ENCODE measurements around the gene REEP5. TPM values are rescaled to one million over a fixed set of nuclear protein-coding genes. Genes with fewer than 3 reads are reported as not detected.
"Not testable (repeated sequence)": the region's sequence is repeated elsewhere in the genome, so short reads cannot be mapped to it uniquely, and the experiment has no call there.

The REEP5 gene
- total RNA-seq, 4 donors from 2014 or later, result 25.5 to 60.8 (median 36.1) TPM

GRCh38 chr5:112863549-112863948, 58.5 kb downstream of the REEP5 start:
- H3K27me3 ChIP-seq, result no peaks in the 10 kb centered on the region
- intact Hi-C loops (cut with DNase I), result no loop called here
- DNase-seq, result no peak
- no peak overlapping the region for H3K4me3 ChIP-seq
- H3K9me3 ChIP-seq, result no peaks in the 10 kb centered on the region
- H3K36me3 ChIP-seq, result peaks cover 0 to 54% (median 11%) of the 10 kb centered on the region in 3 donors
- TF ChIP-seq POLR2A (IDR thresholded peaks at IDR 0.05) (no peak), CTCF (IDR thresholded peaks at IDR 0.05) (no peak)
- WGBS, 2 donors, result 71 to 75% methylated on average over 4 of the region's 4 CpGs
- H3K27ac ChIP-seq, result no peak overlapping the region
- peaks cover 10 to 32% (median 17%) of the 10 kb centered on the region in 3 donors for H3K4me1 ChIP-seq

- no peak for TF ChIP-seq POLR2A (IDR thresholded peaks at IDR 0.05)
- TF ChIP-seq CTCF (IDR thresholded peaks at IDR 0.05), result no peak
- H3K36me3 ChIP-seq, result peaks cover 0 to 39% (median 9%) of the 10 kb centered on the region in 3 donors
- peaks cover 10 to 32% (median 17%) of the 10 kb centered on the region in 3 donors for H3K4me1 ChIP-seq
- intact Hi-C loops (cut with DNase I), result no loop called here
- peak overlapping the region; percentile 80 to 96 (median 88) for H3K4me3 ChIP-seq
- no peak for DNase-seq
- no peaks in the 10 kb centered on the region for H3K27me3 ChIP-seq
- no peaks in the 10 kb centered on the region for H3K9me3 ChIP-seq
- H3K27ac ChIP-seq, result peak overlapping the region in 2 of 4 donors; percentile 90 to 91
- WGBS, 2 donors, result 46 to 51% methylated on average over 9 of the region's 9 CpGs
Observed at GRCh38 chr5:112862085-112862484, 59.9 kb downstream of the REEP5 start.

- TF ChIP-seq POLR2A (IDR thresholded peaks at IDR 0.05) (no peak), CTCF (IDR thresholded peaks at IDR 0.05) (no peak)
- Histone ChIP-seq H3K27ac (peak overlapping the region; percentile 87 to 91 (median 90)), H3K4me1 (peaks cover 10 to 32% (median 17%) of the 10 kb centered on the region in 3 donors), H3K36me3 (peaks cover 0 to 34% (median 9%) of the 10 kb centered on the region in 3 donors), H3K27me3 (no peaks in the 10 kb centered on the region), H3K4me3 (peak overlapping the region; percentile 80 to 96 (median 88)), H3K9me3 (no peaks in the 10 kb centered on the region)
- 1 to 2% methylated on average over 8 of the region's 8 CpGs for WGBS, 2 donors
- no peak for DNase-seq
- intact Hi-C loops (cut with DNase I), result no loop called here
Observed at GRCh38 chr5:112861638-112861985, 60.4 kb downstream of the REEP5 start.

- TF ChIP-seq POLR2A (IDR thresholded peaks at IDR 0.05), result peak in 2 of 4 donors; percentile 56 to 71
- no peak for TF ChIP-seq CTCF (IDR thresholded peaks at IDR 0.05)
- Histone ChIP-seq H3K4me3 (peak within 1 kb of the TSS; percentile 80 to 96 (median 88)), H3K9me3 (no peaks in the 10 kb centered on the region), H3K27ac (peak within 1 kb of the TSS; percentile 87 to 91 (median 90)), H3K36me3 (peaks cover 0 to 29% (median 6%) of the 10 kb centered on the region in 3 donors), H3K27me3 (no peaks in the 10 kb centered on the region), H3K4me1 (peaks cover 10 to 32% (median 17%) of the 10 kb centered on the region in 3 donors)
- 2% methylated on average over 27 to 40 of the region's 47 CpGs for WGBS, 2 donors
- intact Hi-C loops (cut with DNase I), result no loop called here
- peak; percentile 69 for DNase-seq
Observed at GRCh38 chr5:112860929-112861637, 60.9 kb downstream of the REEP5 start, which contains the start of gene SRP19. SRP19 (plus strand) TSS chr5:112861287; CDS start chr5:112861377, 90 bp downstream.

- peaks cover 10 to 32% (median 17%) of the 10 kb centered on the region in 3 donors for H3K4me1 ChIP-seq
- intact Hi-C loops (cut with DNase I); H3K9me3 ChIP-seq; DNase-seq; H3K27me3 ChIP-seq: not testable (repeated sequence)
- peak overlapping the region; percentile 80 to 96 (median 88) for H3K4me3 ChIP-seq
- WGBS, 2 donors, result 71 to 78% methylated on average over 11 of the region's 11 CpGs
- peak overlapping the region; percentile 87 to 91 (median 90) for H3K27ac ChIP-seq
- peaks cover 0 to 24% (median under 1%) of the 10 kb centered on the region in 3 donors for H3K36me3 ChIP-seq
Observed at GRCh38 chr5:112860571-112860928, 61.5 kb downstream of the REEP5 start.

Measured in esophagus squamous epithelium (tissue), 5 donors.